HG03565 (cell line): ENCODE data around the gene RNASEL.
"Not testable (repeated sequence)": the region's sequence is repeated elsewhere in the genome, so short reads cannot be mapped to it uniquely, and the experiment has no call there.

Experiments used
- ATAC-seq: cut with Tn5 transposase; IDR thresholded peaks from one replicate; pipeline ENCODE4 v1.9.1; 2021; ENCODE audit warnings: mild to moderate bottlenecking, moderate library complexity; ENCODE audit not compliant: unreplicated experiment

Gene RNASEL

DNA sequence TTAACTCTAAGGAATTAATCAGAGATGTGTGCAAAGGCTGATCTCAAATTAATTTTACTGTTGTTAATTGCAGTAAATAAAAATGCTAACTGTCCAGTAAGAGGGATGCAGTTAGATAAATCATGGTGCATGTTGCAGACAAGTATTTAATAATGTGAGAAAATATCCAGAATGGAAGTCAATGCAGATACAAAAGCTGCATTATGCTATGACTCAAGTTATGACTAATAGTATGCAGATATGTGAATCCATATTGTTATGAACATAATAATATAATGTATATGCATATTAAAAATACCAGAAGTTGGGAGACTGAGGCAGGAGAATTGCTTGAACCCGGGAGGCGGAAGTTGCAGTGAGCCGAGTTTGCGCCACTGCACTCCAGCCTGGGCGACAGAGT, 21.4 kb downstream of the RNASEL start:
- ATAC-seq, result no peak

DNA sequence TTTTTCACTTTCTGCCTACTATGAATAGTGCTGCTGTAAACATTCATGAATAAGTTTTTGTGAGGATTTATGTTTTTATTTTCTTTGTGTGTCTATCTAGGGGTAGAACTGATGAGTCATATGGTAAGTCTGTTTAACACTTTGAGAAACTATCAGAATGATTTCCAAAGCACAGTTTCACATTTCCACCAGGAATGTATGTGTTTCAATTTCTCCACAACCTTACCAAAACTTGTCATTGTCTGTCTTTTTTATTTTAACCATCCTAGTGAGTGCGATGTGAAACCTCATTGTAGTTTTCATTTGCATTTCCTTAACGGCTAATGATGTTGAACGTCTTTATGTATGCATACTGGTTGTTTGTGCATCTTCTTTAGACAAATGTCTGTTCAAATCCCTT, 23.5 kb downstream of the RNASEL start:
- no peak for ATAC-seq

DNA sequence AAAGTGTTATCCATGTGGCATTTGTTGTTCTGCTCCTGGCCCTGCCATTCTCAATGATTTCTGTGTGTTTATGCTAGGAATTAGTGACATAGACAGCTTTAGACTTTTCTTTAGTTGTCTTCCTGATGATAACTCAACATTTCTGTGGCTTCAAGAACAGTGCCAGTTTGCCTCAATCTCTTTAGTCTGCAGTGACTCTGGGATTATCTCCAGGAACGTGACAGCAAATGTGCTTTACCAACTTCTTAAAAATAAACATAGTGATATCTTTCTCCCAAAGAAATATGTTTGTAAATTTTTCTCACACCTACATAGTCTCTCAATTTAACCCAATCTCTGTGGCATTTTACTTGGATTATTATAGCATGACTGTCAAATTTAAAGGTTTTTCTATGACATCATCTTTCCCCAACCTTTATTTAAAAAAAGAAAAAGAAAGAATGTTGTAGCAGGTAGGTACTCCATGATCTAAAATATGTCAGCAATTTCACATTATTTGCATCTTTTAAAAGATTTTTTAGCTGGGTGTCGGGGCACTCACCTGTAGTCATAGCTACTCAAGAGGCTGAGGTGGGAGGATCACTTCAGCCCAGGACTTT, 24.6 kb downstream of the RNASEL start:
- ATAC-seq, result no peak

GRCh38 chr1:182563095-182563494, 26.0 kb downstream of the RNASEL start:
- ATAC-seq, result no peak

DNA sequence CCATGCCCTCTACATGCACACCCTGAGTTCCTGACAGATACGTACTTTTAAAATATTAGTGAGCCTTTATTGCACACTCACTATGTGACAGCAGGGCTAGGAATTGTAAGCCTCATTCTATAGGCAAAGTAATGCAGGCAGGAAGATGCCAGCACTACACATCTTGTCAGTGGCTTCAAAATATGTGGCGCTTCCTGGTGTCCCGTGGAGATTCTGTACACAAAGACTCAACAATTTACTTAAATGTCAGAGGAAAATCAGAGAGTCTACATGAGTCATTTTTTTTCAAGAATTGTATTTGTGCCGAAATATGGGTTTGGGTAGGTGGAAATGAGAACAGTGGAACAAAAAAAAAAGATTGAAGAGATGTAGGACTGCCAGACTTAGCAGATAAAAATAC, 27.6 kb downstream of the RNASEL start:
- ATAC-seq, result no peak

DNA sequence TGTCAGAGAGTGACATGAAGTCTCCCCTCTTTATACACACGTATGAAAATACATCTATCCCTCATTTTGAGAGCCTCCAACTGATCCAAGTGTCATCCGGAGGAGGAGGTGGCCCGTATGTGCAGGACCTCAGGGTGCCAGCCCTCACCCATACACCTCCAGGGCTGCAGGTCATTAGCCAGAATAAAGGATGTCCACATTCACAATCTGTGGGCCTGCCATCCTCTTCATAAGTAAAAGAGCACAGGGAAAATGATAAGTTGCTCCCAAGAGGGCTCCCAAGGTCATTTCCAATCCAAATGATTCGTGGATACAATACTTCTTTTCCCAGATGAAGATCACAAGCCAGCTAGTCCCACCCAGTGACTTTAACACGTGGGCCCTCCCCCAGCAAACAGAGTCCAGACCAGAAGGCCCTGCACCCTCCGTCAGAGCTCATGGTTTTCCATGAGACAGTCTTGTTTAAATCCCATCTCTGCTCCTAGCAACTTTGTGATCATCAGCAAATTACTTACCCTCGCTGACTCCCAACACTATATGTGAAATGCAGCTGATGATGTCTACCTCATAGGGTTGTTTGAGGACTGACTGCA, 28.6 kb downstream of the RNASEL start:
- ATAC-seq, result no peak

DNA sequence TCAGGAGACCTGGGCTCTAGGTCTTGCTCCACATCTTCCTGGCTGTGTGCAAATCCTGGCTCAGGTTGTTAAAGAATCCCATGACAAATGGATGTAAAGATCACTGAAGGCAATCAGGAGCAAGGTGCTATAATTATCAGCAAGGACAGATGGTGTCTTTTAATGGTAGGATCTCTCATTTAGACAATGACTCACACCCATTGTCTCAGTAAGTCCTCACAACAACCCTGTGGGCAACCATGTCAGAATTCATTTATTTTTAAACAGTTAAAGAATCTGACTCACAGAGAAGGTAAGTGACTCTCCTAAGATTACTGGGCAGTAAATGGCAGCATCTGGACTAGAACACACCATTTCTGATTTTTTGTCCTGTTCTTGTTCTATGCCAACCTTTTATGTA, 32.8 kb downstream of the RNASEL start:
- ATAC-seq, result no peak

DNA sequence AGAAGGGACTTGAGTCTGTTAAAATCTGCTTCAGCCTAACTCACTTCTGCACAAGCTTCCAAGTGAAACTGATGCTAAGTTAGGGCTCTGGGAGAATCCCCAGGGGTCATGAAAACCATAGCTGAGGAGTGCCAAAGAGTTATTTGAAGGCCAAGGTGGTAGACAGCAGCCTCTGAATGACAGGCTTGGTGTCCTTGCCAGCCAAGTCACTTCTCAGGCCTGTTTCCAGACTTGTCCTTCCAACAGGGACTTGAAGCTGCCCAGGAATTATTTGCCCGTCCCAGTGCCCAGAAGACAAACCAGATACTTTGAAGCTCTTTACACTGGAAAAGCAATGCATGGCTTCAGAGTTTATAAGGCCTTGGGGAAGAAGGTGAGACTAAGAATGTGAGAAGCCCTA, 33.6 kb downstream of the RNASEL start:
- ATAC-seq, result no peak

GRCh38 chr1:182552527-182552926, 36.5 kb downstream of the RNASEL start:
- ATAC-seq, result no peak

DNA sequence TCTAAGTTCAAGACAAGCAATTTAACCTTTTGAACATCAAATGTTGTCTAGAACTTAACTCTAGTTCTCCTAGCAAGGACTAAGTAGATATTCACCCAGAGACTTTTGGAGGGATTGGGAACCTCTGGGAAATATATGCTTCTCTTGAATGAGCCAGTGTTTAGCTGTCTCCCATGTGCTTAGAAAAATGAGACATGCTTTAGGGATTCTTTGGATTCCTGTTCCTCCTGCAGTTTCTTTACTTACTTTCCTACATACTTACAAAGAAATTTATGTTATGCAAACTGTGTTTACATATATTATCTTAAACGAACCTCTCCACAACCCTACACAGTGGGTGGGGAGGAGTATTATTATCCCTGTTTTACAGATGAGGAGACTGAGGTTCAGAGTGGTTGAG, 39.2 kb downstream of the RNASEL start:
- no peak for ATAC-seq

- no peak for ATAC-seq
Measured at GRCh38 chr1:182549346-182549745, 39.7 kb downstream of the RNASEL start.

- no peak for ATAC-seq
Measured at GRCh38 chr1:182533896-182534295, 55.2 kb downstream of the RNASEL start.

DNA sequence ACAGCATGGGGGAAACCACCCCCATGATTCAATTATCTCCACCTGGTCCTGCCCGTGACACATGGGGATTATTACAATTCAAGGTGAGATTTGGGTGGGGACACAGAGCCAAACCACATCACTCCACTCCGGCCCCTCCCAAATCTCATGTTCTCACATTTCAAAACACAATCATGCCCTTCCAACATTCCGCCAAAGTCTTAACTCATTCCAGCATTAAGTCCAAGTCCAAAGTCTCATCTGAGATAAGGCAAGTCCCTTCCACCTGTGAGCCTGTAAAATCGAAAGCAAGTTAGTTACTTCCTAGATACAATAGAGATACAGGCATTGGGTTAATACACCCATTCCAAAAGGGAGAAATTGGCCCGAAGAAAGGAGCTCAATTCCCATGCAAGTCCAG, 60.9 kb downstream of the RNASEL start:
- not testable (repeated sequence) for ATAC-seq

DNA sequence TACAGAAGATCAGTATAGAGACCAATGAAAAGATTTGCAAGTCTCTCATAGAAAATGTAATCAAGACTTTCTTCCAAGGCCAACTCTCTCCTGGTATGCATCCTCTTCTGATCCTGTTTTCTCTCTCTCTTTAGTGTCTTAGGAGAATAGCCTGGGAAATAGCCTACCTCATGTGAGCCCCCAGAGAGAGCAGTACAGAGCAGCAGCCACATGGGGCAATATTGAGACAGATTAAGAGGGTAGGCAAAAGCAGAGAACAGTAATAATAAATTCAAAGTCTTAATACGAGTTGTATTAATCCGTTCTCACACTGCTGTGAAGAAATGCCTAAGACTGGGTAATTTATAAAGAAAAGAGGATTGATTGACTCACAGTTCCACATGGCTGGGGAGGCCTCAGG, 61.4 kb downstream of the RNASEL start:
- no peak for ATAC-seq

DNA sequence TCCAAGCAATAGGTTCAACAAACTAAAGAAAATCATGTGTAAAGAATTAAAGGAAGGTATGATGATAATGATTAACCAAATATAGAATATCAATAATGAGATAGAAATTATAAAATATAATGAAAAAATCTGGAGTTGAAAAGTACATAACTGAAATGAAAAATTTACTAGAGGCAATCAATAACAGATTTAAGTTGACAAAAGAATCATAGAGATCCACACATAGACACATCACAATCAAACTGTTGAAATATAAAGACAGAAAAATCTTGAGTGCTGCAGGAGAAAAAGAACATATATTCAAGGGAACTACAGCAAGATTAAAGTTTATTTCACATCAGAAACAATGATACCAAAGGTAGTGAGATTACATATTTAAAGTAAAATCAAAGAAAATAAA, 63.7 kb downstream of the RNASEL start:
- no peak for ATAC-seq
